Measurements from ENCODE around the gene CST7. TPM values are rescaled to one million over a fixed set of nuclear protein-coding genes. Genes with fewer than 3 reads are reported as not detected.

CST7 gene
- total RNA-seq, 1 experiment from 2014 or later, result not detected

DNA sequence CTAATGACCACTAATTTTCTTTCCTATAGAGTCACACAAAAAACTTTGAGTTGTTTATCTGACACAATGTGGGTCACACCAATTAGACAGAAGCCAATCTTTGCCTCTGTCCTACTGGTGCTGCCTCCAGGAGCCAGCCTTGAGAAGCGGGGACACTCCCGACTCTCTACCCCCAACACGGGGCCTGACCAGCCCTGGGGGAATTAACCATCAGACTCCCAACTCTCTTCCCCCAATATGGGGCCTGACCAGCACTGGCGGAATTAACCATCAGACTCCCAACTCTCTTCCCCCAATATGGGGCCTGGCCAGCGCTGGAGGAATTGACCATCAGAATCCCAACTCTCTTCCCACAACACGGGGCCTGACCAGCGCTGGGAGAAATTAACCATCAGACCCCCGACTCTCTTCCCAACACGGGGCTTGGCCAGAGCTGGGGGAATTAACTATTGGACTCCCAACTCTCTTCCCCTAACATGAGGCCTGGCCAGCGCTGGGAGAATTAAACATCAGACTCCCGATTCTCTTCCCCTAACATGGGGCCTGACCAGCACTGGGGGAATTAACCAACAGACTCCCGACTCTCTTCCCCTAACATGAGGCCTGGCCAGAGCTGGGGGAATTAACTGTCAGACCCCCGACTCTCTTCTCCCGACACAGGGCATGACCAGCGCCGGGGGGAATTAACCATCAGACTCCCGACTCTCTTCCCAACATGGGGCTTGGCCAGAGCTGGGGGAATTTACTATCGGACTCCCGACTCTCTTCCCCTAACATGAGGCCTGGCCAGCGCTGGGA lies 12.5 kb downstream of the CST7 start:
- Mint-ChIP-seq H3K27ac (no peak overlapping the region), H3K9me3 (no peaks in the 10 kb centered on the region), H3K27me3 (ENCODE audit: low read depth) (no peaks in the 10 kb centered on the region), H3K4me1 (no peaks in the 10 kb centered on the region), H3K4me3 (no peak overlapping the region), H3K36me3 (peaks cover 25% of the 10 kb centered on the region)
- ChIA-PET CTCF (no interaction called here), POLR2A (no interaction called here)
- TF ChIP-seq, protein P1, sequence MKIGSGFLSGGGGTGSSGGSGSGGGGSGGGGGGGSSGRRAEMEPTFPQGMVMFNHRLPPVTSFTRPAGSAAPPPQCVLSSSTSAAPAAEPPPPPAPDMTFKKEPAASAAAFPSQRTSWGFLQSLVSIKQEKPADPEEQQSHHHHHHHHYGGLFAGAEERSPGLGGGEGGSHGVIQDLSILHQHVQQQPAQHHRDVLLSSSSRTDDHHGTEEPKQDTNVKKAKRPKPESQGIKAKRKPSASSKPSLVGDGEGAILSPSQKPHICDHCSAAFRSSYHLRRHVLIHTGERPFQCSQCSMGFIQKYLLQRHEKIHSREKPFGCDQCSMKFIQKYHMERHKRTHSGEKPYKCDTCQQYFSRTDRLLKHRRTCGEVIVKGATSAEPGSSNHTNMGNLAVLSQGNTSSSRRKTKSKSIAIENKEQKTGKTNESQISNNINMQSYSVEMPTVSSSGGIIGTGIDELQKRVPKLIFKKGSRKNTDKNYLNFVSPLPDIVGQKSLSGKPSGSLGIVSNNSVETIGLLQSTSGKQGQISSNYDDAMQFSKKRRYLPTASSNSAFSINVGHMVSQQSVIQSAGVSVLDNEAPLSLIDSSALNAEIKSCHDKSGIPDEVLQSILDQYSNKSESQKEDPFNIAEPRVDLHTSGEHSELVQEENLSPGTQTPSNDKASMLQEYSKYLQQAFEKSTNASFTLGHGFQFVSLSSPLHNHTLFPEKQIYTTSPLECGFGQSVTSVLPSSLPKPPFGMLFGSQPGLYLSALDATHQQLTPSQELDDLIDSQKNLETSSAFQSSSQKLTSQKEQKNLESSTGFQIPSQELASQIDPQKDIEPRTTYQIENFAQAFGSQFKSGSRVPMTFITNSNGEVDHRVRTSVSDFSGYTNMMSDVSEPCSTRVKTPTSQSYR (CRISPR knock-in tag; IDR thresholded peaks at IDR 0.05), result no peak
- TF ChIP-seq, protein P2, sequence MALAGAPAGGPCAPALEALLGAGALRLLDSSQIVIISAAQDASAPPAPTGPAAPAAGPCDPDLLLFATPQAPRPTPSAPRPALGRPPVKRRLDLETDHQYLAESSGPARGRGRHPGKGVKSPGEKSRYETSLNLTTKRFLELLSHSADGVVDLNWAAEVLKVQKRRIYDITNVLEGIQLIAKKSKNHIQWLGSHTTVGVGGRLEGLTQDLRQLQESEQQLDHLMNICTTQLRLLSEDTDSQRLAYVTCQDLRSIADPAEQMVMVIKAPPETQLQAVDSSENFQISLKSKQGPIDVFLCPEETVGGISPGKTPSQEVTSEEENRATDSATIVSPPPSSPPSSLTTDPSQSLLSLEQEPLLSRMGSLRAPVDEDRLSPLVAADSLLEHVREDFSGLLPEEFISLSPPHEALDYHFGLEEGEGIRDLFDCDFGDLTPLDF (CRISPR knock-in tag; IDR thresholded peaks at IDR 0.05), result no peak
- TF ChIP-seq ETV6 (CRISPR knock-in tag; IDR thresholded peaks at IDR 0.05) (no peak), TP53 (CRISPR knock-in tag; IDR thresholded peaks at IDR 0.05) (no peak), FOXJ3 (CRISPR knock-in tag; IDR thresholded peaks at IDR 0.05; ENCODE audit: borderline replicate concordance) (no peak), MYBL2 (CRISPR knock-in tag; IDR thresholded peaks at IDR 0.05) (no peak), KAT7 (CRISPR knock-in tag; IDR thresholded peaks at IDR 0.05; ENCODE audit: borderline replicate concordance) (no peak)
- TF ChIP-seq, protein P3, sequence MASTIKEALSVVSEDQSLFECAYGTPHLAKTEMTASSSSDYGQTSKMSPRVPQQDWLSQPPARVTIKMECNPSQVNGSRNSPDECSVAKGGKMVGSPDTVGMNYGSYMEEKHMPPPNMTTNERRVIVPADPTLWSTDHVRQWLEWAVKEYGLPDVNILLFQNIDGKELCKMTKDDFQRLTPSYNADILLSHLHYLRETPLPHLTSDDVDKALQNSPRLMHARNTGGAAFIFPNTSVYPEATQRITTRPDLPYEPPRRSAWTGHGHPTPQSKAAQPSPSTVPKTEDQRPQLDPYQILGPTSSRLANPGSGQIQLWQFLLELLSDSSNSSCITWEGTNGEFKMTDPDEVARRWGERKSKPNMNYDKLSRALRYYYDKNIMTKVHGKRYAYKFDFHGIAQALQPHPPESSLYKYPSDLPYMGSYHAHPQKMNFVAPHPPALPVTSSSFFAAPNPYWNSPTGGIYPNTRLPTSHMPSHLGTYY (CRISPR knock-in tag; IDR thresholded peaks at IDR 0.05), result no peak
- ATAC-seq (no peak), DNase-seq (ENCODE audit: low spot score) (no peak)

DNA sequence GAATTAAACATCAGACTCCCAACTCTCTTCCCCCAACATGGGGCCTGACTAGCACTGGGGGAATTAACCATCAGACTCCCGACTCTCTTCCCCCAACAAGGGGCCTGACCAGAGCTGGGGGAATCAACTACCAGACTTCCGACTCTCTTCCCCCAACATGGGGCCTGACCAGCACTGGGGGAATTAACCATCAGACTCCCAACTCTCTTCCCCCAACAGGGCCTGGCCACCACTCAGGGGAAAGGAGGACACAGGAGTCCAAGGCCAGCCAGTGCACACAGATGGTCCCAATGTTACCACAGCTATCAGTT lies 13.1 kb downstream of the CST7 start:
- H3K4me1 Mint-ChIP-seq, result no peaks in the 10 kb centered on the region
- H3K9me3 Mint-ChIP-seq, result no peaks in the 10 kb centered on the region
- ChIA-PET CTCF (no interaction called here), POLR2A (no interaction called here)
- H3K4me3 Mint-ChIP-seq, result no peak overlapping the region
- DNase-seq (ENCODE audit: low spot score) (no peak), ATAC-seq (no peak)
- no peak overlapping the region for H3K27ac Mint-ChIP-seq
- TF ChIP-seq, protein P4, sequence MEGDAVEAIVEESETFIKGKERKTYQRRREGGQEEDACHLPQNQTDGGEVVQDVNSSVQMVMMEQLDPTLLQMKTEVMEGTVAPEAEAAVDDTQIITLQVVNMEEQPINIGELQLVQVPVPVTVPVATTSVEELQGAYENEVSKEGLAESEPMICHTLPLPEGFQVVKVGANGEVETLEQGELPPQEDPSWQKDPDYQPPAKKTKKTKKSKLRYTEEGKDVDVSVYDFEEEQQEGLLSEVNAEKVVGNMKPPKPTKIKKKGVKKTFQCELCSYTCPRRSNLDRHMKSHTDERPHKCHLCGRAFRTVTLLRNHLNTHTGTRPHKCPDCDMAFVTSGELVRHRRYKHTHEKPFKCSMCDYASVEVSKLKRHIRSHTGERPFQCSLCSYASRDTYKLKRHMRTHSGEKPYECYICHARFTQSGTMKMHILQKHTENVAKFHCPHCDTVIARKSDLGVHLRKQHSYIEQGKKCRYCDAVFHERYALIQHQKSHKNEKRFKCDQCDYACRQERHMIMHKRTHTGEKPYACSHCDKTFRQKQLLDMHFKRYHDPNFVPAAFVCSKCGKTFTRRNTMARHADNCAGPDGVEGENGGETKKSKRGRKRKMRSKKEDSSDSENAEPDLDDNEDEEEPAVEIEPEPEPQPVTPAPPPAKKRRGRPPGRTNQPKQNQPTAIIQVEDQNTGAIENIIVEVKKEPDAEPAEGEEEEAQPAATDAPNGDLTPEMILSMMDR (IDR thresholded peaks at IDR 0.05), result no peak
- TF ChIP-seq IRF2 (CRISPR knock-in tag; IDR thresholded peaks at IDR 0.05; ENCODE audit: borderline replicate concordance, low read depth) (no peak), ZBTB21 (CRISPR knock-in tag; IDR thresholded peaks at IDR 0.05; ENCODE audit: borderline replicate concordance) (no peak), ZNF423 (CRISPR knock-in tag; IDR thresholded peaks at IDR 0.05) (no peak), RORB (CRISPR knock-in tag; IDR thresholded peaks at IDR 0.05) (no peak), NFYB (CRISPR knock-in tag; conservative IDR thresholded peaks at IDR 0.05; ENCODE audit: low read depth) (no peak), TEAD4 (CRISPR knock-in tag; IDR thresholded peaks at IDR 0.05) (no peak), ZNF416 (CRISPR knock-in tag; IDR thresholded peaks at IDR 0.05) (no peak), NR3C1 (CRISPR knock-in tag; conservative IDR thresholded peaks at IDR 0.05; ENCODE audit: low read depth) (no peak), FOXJ3 (CRISPR knock-in tag; IDR thresholded peaks at IDR 0.05; ENCODE audit: borderline replicate concordance) (no peak), MXD4 (CRISPR knock-in tag; IDR thresholded peaks at IDR 0.05; ENCODE audit: borderline replicate concordance) (no peak), TEAD1 (CRISPR knock-in tag; IDR thresholded peaks at IDR 0.05) (no peak), CREM (CRISPR knock-in tag; IDR thresholded peaks at IDR 0.05) (no peak), ZNF138 (CRISPR knock-in tag; conservative IDR thresholded peaks at IDR 0.05) (no peak), SP1 (CRISPR knock-in tag; conservative IDR thresholded peaks at IDR 0.05) (no peak), ZNF671 (CRISPR knock-in tag; IDR thresholded peaks at IDR 0.05) (no peak), MYBL2 (CRISPR knock-in tag; IDR thresholded peaks at IDR 0.05) (no peak), NFE2L1 (CRISPR knock-in tag; IDR thresholded peaks at IDR 0.05) (no peak)
- TF ChIP-seq, protein P5, sequence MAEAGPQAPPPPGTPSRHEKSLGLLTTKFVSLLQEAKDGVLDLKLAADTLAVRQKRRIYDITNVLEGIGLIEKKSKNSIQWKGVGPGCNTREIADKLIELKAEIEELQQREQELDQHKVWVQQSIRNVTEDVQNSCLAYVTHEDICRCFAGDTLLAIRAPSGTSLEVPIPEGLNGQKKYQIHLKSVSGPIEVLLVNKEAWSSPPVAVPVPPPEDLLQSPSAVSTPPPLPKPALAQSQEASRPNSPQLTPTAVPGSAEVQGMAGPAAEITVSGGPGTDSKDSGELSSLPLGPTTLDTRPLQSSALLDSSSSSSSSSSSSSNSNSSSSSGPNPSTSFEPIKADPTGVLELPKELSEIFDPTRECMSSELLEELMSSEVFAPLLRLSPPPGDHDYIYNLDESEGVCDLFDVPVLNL (CRISPR knock-in tag; IDR thresholded peaks at IDR 0.05; ENCODE audit: borderline replicate concordance, low read depth), result no peak
- TF ChIP-seq, protein P2 (CRISPR knock-in tag; IDR thresholded peaks at IDR 0.05), result no peak
- no peaks in the 10 kb centered on the region for H3K27me3 Mint-ChIP-seq (ENCODE audit: low read depth)
- peaks cover 25% of the 10 kb centered on the region for H3K36me3 Mint-ChIP-seq
